ENCODE measurements around the gene DDA1. TPM values are rescaled to one million over a fixed set of nuclear protein-coding genes. Genes with fewer than 3 reads are reported as not detected.

The DDA1 gene
- total and polyA plus RNA-seq, 9 of the 15 experiments (the other 6 are each of a cell fraction or from before 2014, with no cell fraction given): 1.4 to 83.8 (median 33.8) TPM

- TF ChIP-seq ZFP91 (CRISPR knock-in tag; IDR thresholded peaks at IDR 0.05): no peak
- no peak for TF ChIP-seq ZNF589 (CRISPR knock-in tag; IDR thresholded peaks at IDR 0.05; ENCODE audit: low read depth)
- TF ChIP-seq MTA2 (IDR thresholded peaks at IDR 0.05; ENCODE audit: low read depth): no peak
- no peak for TF ChIP-seq ZNF134 (CRISPR knock-in tag; conservative IDR thresholded peaks at IDR 0.05)
- peak in 1 of 2 experiments; percentile 32; a peak in 1 of 4 replicates for TF ChIP-seq MAZ (CRISPR knock-in tag; conservative IDR thresholded peaks at IDR 0.05 in 1 of 2, IDR thresholded peaks at IDR 0.05 in 1 of 2)
- 0 out of 2 replicates have a peak, but pooled peaks have one; percentile 2 for TF ChIP-seq JUN (IDR thresholded peaks at IDR 0.05; ENCODE audit: borderline replicate concordance, low read depth, low read length)
- TF ChIP-seq JUN (CRISPR knock-in tag; IDR thresholded peaks at IDR 0.05; ENCODE audit: borderline replicate concordance): 0 out of 2 replicates have a peak, but pooled peaks have one; percentile 15
- no peak for TF ChIP-seq BCOR (IDR thresholded peaks at IDR 0.05)
- 0 out of 4 replicates have a peak, but pooled peaks of 1 of the 2 experiments have one; percentile 18 for TF ChIP-seq HDAC1 (IDR thresholded peaks at IDR 0.05)
- no peak for TF ChIP-seq ELK3 (CRISPR knock-in tag; IDR thresholded peaks at IDR 0.05)
- no peak for TF ChIP-seq FUS (optimal IDR thresholded peaks at IDR 0.05; ENCODE audit: low read depth, low read length)
- no peak for TF ChIP-seq ZNF280B (CRISPR knock-in tag; IDR thresholded peaks at IDR 0.05)
- no peak for TF ChIP-seq SNAPC5 (CRISPR knock-in tag; IDR thresholded peaks at IDR 0.05)
- TF ChIP-seq TCF15 (CRISPR knock-in tag; IDR thresholded peaks at IDR 0.05): no peak
- TF ChIP-seq ZNF785 (CRISPR knock-in tag; IDR thresholded peaks at IDR 0.05): no peak
- TF ChIP-seq ZFX (CRISPR knock-in tag; IDR thresholded peaks at IDR 0.05): no peak
- no peak for TF ChIP-seq SMARCC2 (IDR thresholded peaks at IDR 0.05; ENCODE audit: low read depth)
- TF ChIP-seq CREB5 (CRISPR knock-in tag; IDR thresholded peaks at IDR 0.05): no peak
- no peak for TF ChIP-seq RAD21 (CRISPR knock-in tag; conservative IDR thresholded peaks at IDR 0.05 in 1 of 2, IDR thresholded peaks at IDR 0.05 in 1 of 2)
- no peak for TF ChIP-seq RNF2 (IDR thresholded peaks at IDR 0.05)
These were observed 23.6 kb downstream of the DDA1 start (continued) for GRCh38 chr19:17332677-17333581.

All from K562 (cell line).